ENCODE measurements around the gene ARHGEF5. TPM values are rescaled to one million over a fixed set of nuclear protein-coding genes. Genes with fewer than 3 reads are reported as not detected.
A peak's percentile ranks its signal among the peaks of the same experiment; 100 is the strongest.

ARHGEF5 gene
- total RNA-seq, 1 donor from 2014 or later, result 22.6 TPM

GRCh38 chr7:144384555-144385245, 29.5 kb downstream of the ARHGEF5 start:
- peak; percentile 70 for DNase-seq (ENCODE audit: low read depth)
- H3K4me3 ChIP-seq (ENCODE audit: low read depth, low read length), result no peak overlapping the region
- H3K27me3 ChIP-seq (ENCODE audit: control insufficient read depth, insufficient read depth, low read length), result no peaks in the 10 kb centered on the region
- H3K36me3 ChIP-seq (ENCODE audit: control insufficient read depth, insufficient read depth, low read length), result no peaks in the 10 kb centered on the region
- TF ChIP-seq CTCF (IDR thresholded peaks at IDR 0.05; ENCODE audit: insufficient read depth, low read length, poor library complexity, severe bottlenecking), result no peak

- no peak for TF ChIP-seq CTCF (IDR thresholded peaks at IDR 0.05; ENCODE audit: insufficient read depth, low read length, poor library complexity, severe bottlenecking)
- DNase-seq (ENCODE audit: low read depth), result no peak
- H3K36me3 ChIP-seq (ENCODE audit: control insufficient read depth, insufficient read depth, low read length), result no peaks in the 10 kb centered on the region
- H3K4me3 ChIP-seq (ENCODE audit: low read depth, low read length), result no peak overlapping the region
- H3K27me3 ChIP-seq (ENCODE audit: control insufficient read depth, insufficient read depth, low read length), result no peaks in the 10 kb centered on the region
Observed at GRCh38 chr7:144386741-144387140, 31.5 kb downstream of the ARHGEF5 start.

GRCh38 chr7:144388950-144389349, 33.7 kb downstream of the ARHGEF5 start:
- Histone ChIP-seq H3K27me3 (ENCODE audit: control insufficient read depth, insufficient read depth, low read length) (no peaks in the 10 kb centered on the region), H3K36me3 (ENCODE audit: control insufficient read depth, insufficient read depth, low read length) (no peaks in the 10 kb centered on the region), H3K4me3 (ENCODE audit: low read depth, low read length) (no peak overlapping the region)
- DNase-seq (ENCODE audit: low read depth), result no peak
- no peak for TF ChIP-seq CTCF (IDR thresholded peaks at IDR 0.05; ENCODE audit: insufficient read depth, low read length, poor library complexity, severe bottlenecking)

- Histone ChIP-seq H3K36me3 (ENCODE audit: control insufficient read depth, insufficient read depth, low read length) (no peaks in the 10 kb centered on the region), H3K27me3 (ENCODE audit: control insufficient read depth, insufficient read depth, low read length) (no peaks in the 10 kb centered on the region), H3K4me3 (ENCODE audit: low read depth, low read length) (no peak overlapping the region)
- TF ChIP-seq CTCF (IDR thresholded peaks at IDR 0.05; ENCODE audit: insufficient read depth, low read length, poor library complexity, severe bottlenecking), result no peak
- no peak for DNase-seq (ENCODE audit: low read depth)
Observed at GRCh38 chr7:144390481-144390880, 35.3 kb downstream of the ARHGEF5 start.

GRCh38 chr7:144391014-144391413, 35.8 kb downstream of the ARHGEF5 start:
- no peak for DNase-seq (ENCODE audit: low read depth)
- no peaks in the 10 kb centered on the region for H3K36me3 ChIP-seq (ENCODE audit: control insufficient read depth, insufficient read depth, low read length)
- H3K27me3 ChIP-seq (ENCODE audit: control insufficient read depth, insufficient read depth, low read length), result no peaks in the 10 kb centered on the region
- no peak overlapping the region for H3K4me3 ChIP-seq (ENCODE audit: low read depth, low read length)
- no peak for TF ChIP-seq CTCF (IDR thresholded peaks at IDR 0.05; ENCODE audit: insufficient read depth, low read length, poor library complexity, severe bottlenecking)

GRCh38 chr7:144391823-144392255, 36.6 kb downstream of the ARHGEF5 start:
- TF ChIP-seq CTCF (IDR thresholded peaks at IDR 0.05; ENCODE audit: insufficient read depth, low read length, poor library complexity, severe bottlenecking), result peak; percentile 55
- Histone ChIP-seq H3K27me3 (ENCODE audit: control insufficient read depth, insufficient read depth, low read length) (no peaks in the 10 kb centered on the region), H3K4me3 (ENCODE audit: low read depth, low read length) (no peak overlapping the region), H3K36me3 (ENCODE audit: control insufficient read depth, insufficient read depth, low read length) (no peaks in the 10 kb centered on the region)
- DNase-seq (ENCODE audit: low read depth), result no peak
